ENCODE data around the gene CASZ1.

Gene CASZ1

GRCh38 chr1:10667861-10668761 lies 128.3 kb downstream of the CASZ1 start:
- DNase-seq, result no peak

GRCh38 chr1:10665930-10666850 lies 130.3 kb downstream of the CASZ1 start:
- no peak for DNase-seq

- DNase-seq, result no peak
Measured at GRCh38 chr1:10665226-10665625, 131.2 kb downstream of the CASZ1 start.

- no peak for DNase-seq
Measured at GRCh38 chr1:10664251-10664650, 132.2 kb downstream of the CASZ1 start.

- no peak for DNase-seq
Measured at GRCh38 chr1:10663678-10664035, 132.8 kb downstream of the CASZ1 start.

- DNase-seq, result no peak
Measured at GRCh38 chr1:10662824-10663677, 133.4 kb downstream of the CASZ1 start.

- DNase-seq, result no peak
Measured at GRCh38 chr1:10662090-10662688, 134.3 kb downstream of the CASZ1 start.

- no peak for DNase-seq
Measured at GRCh38 chr1:10661453-10661852, 135.0 kb downstream of the CASZ1 start.

GRCh38 chr1:10659646-10660540 lies 136.6 kb downstream of the CASZ1 start:
- no peak for DNase-seq

GRCh38 chr1:10659218-10659617 lies 137.2 kb downstream of the CASZ1 start:
- DNase-seq, result no peak

- no peak for DNase-seq
Measured at GRCh38 chr1:10658396-10659066, 137.9 kb downstream of the CASZ1 start.

- no peak for DNase-seq
Measured at GRCh38 chr1:10657088-10657847, 139.2 kb downstream of the CASZ1 start.

GRCh38 chr1:10656431-10656830 lies 140.0 kb downstream of the CASZ1 start:
- DNase-seq, result no peak

GRCh38 chr1:10655002-10655401 lies 141.4 kb downstream of the CASZ1 start:
- no peak for DNase-seq

- no peak for DNase-seq
Measured at GRCh38 chr1:10653370-10654125, 142.9 kb downstream of the CASZ1 start.

GRCh38 chr1:10652626-10653025 lies 143.8 kb downstream of the CASZ1 start:
- DNase-seq, result no peak

- DNase-seq, result no peak
Measured at GRCh38 chr1:10651793-10652192, 144.7 kb downstream of the CASZ1 start.

- no peak for DNase-seq
Measured at GRCh38 chr1:10651389-10651766, 145.1 kb downstream of the CASZ1 start.
